Caki2 (cell line): ENCODE data around the gene MT1M. TPM values are rescaled to one million over a fixed set of nuclear protein-coding genes. Genes with fewer than 3 reads are reported as not detected.
A peak's percentile ranks its signal among the peaks of the same experiment; 100 is the strongest.
"Not testable (repeated sequence)": the region's sequence is repeated elsewhere in the genome, so short reads cannot be mapped to it uniquely, and the experiment has no call there.

Experiments used
- DNase-seq: peaks from one replicate; pipeline ENCODE4 v3.0.0-alpha.2; 2015; ENCODE audit warnings: low read depth
- in situ Hi-C: cut with HindIII; loops from 2 replicates; pipeline ENCODE4 v1.10.0; 2016; ENCODE audit warnings: low sequenced_read_pairs, low pct_unique_long_range_greater_than_20kb, mixed read lengths
- total RNA-seq: library from RNA; depleted of rRNA; stranded (reverse); fragments of >200 nt; shearing (Covaris generic); gene quantifications from 2 replicates; pipeline ENCODE4 v1.2.3, GENCODE V29; 2014; ENCODE audit warnings: low replicate concordance

MT1M gene
- total RNA-seq, 1 experiment from 2014 or later: not detected

DNA sequence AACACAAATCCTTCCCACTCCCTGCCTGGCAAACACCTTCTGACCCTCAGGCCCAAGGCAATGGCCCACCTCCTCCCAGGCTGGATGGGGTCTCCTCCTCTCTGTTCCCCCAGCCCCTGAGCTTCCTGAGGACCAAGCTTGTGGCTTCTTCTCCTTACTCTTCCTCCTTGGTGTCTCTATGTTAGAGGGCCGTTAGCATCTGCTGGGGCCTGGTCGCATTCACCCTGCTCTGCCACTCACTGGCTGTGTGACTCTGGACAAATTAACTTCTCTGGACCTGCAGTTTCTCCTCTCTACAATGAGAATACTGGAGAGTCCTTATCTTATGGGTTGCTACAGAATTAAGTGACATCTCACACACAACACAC is 24.8 kb upstream of the MT1M start:
- no peak for DNase-seq

DNA sequence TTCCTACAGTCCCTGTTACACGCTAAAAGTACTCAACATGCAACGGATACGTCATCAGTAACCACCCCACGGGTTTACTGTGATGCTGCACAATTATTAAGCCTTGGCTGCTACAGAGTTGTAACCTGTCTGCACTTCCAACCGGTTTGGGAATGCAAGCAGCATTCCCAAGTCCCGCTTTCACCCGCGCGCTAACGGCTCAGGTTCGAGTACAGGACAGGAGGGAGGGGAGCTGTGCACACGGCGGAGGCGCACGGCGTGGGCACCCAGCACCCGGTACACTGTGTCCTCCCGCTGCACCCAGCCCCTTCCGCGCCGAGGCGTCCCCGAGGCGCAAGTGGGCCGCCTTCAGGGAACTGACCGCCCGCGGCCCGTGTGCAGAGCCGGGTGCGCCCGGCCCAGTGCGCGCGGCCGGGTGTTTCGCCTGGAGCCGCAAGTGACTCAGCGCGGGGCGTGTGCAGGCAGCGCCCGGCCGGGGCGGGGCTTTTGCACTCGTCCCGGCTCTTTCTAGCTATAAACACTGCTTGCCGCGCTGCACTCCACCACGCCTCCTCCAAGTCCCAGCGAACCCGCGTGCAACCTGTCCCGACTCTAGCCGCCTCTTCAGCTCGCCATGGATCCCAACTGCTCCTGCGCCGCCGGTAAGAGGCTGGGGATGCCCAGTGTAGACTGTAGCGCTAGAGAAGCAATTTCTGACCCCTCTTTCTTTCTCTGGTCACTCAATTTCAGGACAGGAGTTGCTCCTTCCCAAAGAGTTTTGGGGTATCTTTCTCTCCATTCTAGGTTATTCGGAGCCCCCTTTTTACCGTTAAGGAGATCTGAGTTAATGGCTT is 24.2 kb upstream of the MT1M start, which contains the start of gene MT2A:
TSS of gene MT2A (plus strand) at position 542 of the 833 bp plus-strand sequence. CDS start at position 614, 72 bp downstream.
- in situ Hi-C loops: no loop called here
- DNase-seq: peak; percentile 94

More for the DNA sequence above, 24.8 kb upstream of the MT1M start:
- in situ Hi-C loops: no loop called here

DNA sequence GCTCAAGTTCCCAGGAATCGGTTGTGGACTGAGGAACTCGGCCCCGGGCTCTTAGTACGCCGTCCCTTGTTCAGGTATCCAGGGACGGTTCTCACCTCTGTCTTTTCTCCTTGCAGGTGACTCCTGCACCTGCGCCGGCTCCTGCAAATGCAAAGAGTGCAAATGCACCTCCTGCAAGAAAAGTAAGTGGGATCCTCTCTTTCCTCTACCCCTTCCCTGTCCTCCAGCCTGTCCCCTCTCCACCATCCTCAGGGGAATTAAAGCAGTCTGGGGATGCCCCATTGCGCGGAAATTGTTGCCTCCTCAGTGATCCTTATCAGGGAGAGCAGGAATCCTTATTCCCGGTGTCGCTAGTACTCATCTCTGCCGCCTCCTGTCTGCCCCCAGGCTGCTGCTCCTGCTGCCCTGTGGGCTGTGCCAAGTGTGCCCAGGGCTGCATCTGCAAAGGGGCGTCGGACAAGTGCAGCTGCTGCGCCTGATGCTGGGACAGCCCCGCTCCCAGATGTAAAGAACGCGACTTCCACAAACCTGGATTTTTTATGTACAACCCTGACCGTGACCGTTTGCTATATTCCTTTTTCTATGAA is 23.5 kb upstream of the MT1M start:
- in situ Hi-C loops: no loop called here

DNA sequence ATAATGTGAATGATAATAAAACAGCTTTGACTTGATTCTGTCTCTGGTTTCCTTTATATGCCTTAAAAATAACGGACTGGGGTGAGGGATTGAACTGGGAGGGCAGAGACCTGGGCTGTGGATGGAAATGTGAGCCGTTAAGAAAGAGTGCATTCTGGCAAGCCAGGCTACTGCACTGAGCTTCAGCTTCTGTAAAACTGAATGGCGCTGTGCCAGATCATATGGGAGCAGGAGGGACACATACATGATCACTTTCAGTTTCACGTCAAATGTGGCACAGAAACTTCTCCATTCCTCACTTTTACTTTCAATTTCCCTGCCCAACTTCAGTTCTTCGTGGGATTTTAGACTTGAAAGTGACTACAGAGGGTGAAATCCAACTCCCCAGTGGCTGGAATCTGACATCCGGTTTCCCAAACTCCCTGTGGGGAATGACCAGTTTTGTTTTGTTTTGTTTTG is 23.0 kb upstream of the MT1M start:
- in situ Hi-C loops: no loop called here
- DNase-seq: peak; percentile 65

More for the DNA sequence above, 23.5 kb upstream of the MT1M start:
- no peak for DNase-seq

DNA sequence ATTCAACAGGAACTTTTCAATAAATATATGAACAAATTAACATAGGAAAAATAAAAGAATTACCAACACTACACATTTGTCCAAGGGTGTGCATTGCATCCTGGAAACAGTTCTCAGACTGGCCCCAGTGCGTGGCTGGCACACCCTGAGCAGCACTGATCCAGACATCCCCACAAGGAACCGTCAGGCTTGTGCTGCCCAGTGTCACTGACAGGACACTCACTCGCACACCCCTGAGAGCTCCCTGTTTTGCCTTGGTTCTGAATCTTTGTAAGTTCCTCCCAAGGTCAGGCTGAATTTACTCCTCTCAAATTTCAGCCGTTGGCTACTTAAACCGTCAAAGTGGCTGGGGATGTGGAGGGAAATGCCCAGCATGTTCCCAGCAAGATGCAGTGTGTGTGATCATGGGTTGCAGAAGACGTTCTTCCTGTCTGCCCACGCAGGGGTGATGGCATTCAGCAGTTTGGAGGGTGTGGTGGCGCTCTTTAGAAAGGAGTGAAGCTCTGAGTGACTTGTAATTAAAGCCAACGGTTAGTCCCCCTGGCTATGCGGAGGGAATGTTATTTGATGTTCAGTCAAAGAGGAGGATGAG is 22.3 kb upstream of the MT1M start:
- peak; percentile 92 for DNase-seq
- in situ Hi-C loops: no loop called here

DNA sequence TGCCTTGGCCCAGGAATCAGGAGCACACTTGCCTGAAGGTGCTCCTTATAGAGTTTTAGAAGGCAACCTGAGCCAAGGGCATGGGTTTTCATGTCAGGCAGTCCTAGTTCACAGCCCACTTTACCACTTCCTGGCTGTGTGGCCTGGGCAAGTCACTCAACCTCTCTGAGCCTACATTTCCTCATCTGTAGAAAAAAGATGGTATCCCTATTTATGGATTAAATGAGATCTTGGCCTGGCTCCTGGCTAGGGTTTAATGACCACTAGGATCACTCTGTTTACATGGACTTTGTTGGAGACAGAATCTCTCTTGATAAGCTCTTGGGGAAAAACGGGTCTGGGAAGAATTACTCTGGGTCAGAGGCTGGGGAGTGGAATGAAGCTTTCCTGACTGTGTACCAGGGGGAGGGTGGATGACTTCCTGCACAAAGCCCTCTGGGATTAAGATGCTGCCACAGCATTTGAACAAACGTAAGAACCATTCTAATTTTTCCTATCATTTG is 21.8 kb upstream of the MT1M start:
- in situ Hi-C loops: no loop called here
- no peak for DNase-seq

DNA sequence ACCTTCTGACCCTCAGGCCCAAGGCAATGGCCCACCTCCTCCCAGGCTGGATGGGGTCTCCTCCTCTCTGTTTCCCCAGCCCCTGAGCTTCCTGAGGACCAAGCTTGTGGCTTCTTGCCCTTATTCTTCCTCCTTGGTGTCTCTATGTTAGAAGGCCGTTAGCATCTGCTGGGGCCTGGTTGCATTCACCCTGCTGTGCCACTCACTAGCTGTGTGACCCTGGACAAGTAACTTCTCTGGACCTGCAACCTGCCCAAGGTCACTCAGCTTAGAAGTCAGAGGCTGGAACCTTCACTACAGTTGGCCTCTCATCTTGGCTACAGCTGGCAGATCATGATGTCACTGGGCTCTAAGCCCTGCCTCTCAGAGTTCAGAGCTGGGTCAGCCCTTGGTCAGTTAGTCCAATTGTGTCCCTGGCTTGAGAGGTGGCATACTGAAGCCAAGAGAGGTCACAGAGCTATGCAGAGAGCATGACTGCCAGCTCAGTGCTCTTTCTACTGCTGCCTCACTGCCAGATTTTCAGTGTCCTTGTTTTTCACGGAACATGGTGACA is 21.1 kb upstream of the MT1M start:
- peak; percentile 89 for DNase-seq
- in situ Hi-C loops: no loop called here

DNA sequence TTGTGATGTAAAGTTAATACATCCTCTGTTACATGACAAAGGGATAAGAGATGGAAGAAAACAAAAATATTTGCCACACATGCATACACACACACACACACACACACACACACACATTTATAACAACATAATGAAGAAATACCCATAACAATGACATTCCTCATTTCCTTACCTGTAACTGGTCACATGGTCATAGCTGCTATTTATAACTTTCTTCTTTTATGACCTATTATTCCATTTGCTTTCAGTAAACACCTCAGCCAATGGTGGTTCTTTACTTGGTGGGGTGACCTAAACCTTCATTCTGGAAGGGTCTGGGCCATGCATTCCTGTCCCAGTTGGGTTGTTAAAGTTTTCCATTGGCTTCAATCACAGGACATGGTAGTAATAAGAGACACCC is 18.8 kb upstream of the MT1M start:
- in situ Hi-C loops: no loop called here
- no peak for DNase-seq

DNA sequence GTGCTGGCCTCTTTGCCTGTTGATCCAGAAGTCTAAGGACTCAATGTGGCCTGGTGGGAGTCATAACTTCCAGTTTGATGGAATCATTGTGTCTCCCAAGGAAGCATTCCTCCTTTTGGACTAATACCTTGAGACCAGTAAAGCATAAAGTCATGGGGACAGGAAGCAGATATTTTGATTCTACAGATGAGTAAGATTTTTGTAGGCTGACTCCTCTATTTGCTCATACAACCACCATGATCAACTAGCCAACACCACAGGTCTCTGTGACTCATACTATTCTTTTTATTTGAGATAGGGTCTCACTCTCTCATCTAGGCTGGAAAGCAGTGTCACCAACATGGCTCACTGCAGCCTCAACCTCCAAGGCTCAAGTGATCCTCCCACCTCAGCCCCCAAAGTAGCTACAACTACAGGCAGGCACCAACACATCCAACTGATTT is 17.9 kb upstream of the MT1M start:
- DNase-seq: peak; percentile 82
- in situ Hi-C loops: no loop called here

DNA sequence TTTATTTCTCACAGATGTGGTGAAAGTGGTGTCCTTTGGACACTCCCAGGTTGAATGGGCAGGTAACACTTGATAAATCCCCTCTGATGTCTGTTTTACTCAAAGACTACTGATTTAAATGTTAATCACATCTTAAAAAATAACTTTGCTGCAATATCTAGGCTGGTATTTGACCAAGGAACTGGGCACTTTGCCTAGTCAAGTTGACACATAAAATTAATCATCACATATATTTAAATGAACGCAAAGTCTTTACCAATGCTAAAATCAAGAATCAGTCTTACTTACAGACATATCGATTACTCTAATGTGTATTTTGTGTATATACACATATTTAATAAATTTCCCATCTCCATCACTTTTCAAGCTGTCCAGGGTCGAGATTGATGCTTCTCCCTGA is 17.1 kb upstream of the MT1M start:
- DNase-seq: no peak
- in situ Hi-C loops: no loop called here

DNA sequence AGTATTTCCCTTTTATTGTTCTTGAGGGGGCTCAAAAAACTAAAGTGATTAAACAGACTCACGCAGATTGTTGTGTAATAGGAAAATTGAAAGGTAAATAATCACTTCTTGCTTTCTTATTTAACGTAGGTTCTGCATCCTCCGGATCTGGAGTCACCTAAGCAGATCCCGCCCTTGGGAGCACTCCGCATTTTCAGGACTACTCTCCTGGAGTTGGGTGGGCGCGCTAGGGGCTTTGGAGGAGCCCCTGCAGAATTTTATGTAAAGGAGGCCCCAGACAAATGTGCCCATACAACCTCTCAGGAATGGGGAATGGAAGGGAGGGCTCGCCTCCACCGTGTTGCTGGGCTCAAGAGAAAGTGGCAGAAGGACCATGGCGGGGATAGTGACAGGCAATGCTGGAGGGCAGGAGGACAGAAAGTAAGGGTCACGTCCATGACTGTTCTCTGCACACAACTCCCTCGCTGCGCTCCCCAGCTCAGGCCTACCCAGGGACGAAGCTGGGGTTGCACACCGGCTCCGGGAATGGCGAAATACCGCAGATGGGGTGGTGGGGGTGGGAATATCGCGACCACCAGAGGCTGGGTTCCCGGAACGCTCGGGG is 15.7 kb upstream of the MT1M start:
- in situ Hi-C loops: no loop called here
- DNase-seq: no peak

DNA sequence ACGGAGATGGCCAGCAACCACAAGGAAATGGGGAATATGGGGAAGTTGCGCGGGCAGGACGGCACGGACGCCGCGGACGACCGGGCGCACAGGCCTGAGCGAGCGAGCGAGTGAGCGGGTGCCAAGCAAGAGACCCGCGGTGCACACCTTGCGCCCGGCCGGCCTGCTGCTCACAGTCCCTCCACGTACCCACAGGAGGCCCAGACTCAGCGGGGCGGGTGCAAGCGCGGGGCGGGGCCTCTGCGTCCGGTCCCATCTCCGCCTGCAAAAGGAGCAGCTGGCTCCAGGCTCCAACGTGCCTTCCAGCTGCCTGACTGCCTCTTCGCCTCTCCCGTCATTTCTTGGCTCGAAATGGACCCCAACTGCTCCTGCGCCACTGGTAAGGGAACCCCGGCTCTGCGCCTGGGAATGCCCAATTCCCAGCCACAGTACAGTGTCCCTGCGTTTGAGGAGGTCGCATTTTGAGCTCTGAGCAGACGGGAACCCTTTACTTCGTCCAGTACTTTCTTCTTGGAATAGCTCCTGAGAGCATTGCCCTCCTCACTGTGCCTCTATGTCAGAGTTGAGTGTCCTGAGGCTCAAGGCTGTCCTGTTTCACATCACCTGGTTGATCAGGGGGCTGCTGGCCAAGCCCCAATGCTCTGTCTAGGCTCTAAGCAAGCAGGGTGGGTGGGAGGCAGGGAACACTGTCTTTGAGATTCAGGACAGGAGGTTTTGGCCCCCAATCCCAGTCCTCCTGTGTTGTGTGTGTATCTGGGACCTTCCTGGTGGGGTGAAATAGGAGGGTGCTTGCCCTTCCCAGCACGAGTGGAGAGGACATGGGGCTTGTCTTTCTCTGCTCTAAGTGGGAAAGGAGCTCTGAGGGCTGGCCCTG is 15.0 kb upstream of the MT1M start:
- DNase-seq: peak; percentile 60
- in situ Hi-C loops: no loop called here

DNA sequence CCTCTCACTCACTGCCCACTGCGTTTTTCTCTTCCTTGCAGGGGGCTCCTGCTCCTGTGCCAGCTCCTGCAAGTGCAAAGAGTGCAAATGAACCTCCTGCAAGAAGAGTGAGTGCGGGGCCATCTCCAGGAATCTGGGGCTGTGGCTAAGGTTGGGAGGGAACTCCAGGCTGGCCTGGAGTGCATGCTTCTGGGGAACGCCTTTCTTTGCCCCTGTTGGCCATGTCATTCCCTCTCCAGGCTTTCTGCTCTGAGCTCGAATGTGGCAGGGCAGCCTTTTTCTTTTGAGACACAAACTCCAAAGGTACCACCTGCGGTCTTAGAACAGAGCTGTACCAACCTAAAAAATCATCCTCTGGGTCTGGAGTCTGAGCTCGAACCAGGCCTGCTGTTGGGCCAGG is 14.3 kb upstream of the MT1M start:
- in situ Hi-C loops: no loop called here
- DNase-seq: no peak

DNA sequence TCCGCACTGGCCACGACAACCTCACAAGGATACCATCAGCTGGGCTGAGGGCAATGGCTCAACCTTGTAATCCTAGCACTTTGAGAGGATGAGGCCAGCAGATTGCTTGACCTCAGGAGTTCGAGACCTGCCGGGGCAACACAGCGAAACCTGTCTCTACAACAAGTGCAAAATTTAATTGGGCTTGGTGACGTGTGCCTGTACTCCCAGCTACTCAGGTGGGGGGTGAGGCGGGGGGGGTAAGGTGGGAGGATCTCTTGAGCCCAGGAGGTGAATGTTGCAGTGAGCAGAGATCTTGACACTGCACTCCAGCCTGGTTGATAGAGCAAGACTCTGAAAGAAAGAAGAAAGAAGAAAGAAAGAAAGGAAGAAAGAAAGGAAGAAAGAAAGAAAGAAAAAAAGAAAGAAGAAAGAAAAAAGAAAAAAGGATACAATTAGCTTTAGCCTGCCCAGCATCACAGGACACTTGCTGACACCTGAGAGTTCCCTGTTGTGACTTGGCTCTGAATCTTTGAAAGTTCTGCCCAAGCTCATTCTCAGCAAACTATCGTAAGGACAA is 12.0 kb upstream of the MT1M start:
- in situ Hi-C loops: no loop called here
- DNase-seq: no peak

DNA sequence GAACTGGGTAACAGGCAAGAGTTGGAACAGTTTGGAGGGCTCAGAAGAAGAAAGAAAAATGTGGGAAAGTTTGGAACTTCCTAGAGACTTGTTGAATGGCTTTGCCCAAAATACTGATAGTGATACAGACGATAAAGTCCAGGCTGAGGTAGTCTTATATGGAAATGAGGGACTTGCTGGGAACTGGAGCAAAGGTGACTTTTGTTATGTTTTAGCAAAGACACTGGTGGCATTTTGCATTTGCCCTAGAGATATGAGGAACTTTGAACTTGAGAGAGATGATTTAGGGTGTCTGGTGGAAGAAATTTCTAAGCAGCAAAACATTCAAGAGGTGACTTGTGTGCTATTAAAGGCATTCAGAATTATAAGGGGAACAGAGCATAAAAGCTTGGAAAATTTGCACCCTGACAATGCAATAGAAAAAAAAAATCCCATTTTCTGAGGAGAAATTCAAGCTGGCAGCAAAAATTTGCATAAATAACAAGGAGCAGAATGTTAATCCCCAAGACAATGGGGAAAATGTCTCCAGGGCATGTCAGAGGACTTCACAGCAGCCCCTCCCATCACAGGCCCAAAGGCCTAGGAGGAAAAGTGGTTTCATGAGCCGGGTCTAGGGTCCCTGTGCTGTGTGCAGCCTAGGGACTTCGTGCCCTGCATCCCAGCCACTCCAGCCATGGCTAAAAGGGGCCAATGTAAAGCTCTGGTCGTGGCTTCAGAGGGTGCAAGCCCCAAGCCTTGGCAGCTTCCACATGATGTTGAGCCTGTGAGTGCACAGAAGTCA is 10.6 kb upstream of the MT1M start:
- in situ Hi-C loops: not testable (repeated sequence)

DNA sequence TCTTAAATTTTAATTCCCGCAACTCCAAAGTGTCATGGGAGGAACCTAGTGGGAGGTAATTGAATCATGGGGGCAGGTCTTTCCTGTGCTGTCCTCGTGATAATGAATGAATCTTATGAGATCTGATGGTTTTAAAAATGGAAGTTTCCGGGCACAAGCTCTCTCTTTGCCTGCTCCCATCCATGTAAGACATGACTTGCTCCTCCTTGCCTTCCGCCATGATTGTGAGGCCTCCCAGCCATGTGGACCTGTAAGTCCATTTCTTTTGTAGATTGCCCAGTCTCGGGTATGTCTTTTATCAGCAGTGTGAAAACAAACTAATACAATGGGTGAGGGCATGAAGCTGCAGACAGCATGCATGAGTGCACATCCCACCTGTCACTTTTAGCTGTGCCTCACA is 9.3 kb upstream of the MT1M start:
- in situ Hi-C loops, DNase-seq: not testable (repeated sequence)

More for the DNA sequence above, 10.6 kb upstream of the MT1M start:
- DNase-seq: not testable (repeated sequence)

DNA sequence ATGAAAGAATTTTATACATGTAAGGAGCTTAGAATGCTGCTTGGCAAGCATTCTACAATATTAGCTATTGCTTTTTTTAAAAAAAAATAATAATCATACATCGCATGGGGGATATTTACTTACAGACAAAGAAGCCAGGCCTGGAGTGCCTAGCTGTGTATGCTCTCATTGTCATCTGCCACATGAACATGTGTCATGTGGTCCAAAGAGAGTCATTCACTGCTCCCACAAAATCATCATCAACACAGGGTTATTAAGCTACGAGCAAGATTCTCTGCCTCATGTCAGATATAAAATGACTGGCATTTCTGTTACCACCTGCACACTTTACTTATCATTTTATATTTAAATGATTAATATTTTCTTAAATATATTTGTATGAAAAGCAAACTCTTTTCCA is 8.8 kb upstream of the MT1M start:
- in situ Hi-C loops: no loop called here
- no peak for DNase-seq
